Hepatocyte (in vitro differentiated cells): ENCODE measurements around the gene LRRK1. TPM values are rescaled to one million over a fixed set of nuclear protein-coding genes. Genes with fewer than 3 reads are reported as not detected.

Experiments used
- DNase-seq: peaks from one replicate; pipeline ENCODE4 v3.0.0-alpha.2; 2016; ENCODE audit warnings: low spot score
- H2AFZ ChIP-seq: fragments of 200-600 bp; sonication (generic); 2 replicates; pipeline ENCODE4 v1.6.0; 2016; ENCODE audit warnings: antibody characterized with exemption, mild to moderate bottlenecking
- H3K27ac ChIP-seq: fragments of 200-600 bp; sonication (generic); 2 replicates; pipeline ENCODE4 v1.5.1; 2016; ENCODE audit warnings: mild to moderate bottlenecking
- H3K27me3 ChIP-seq: fragments of 200-600 bp; sonication (generic); 2 replicates; pipeline ENCODE4 v1.6.1; 2016
- H3K36me3 ChIP-seq: fragments of 200-600 bp; sonication (generic); replicated peaks from 2 replicates; pipeline ENCODE4 v1.5.1; 2016; ENCODE audit warnings: low read depth; ENCODE audit not compliant: insufficient read depth
- H3K4me1 ChIP-seq: fragments of 200-600 bp; sonication (generic); 2 replicates; pipeline ENCODE4 v1.5.1; 2016; ENCODE audit warnings: mild to moderate bottlenecking, moderate library complexity; ENCODE audit not compliant: insufficient read depth
- H3K4me2 ChIP-seq: fragments of 200-600 bp; sonication (generic); 2 replicates; pipeline ENCODE4 v1.6.0; 2016
- H3K4me3 ChIP-seq: fragments of 200-600 bp; sonication (generic); 2 replicates; pipeline ENCODE4 v1.5.1; 2016; ENCODE audit warnings: mild to moderate bottlenecking
- H3K79me2 ChIP-seq: fragments of 200-600 bp; sonication (generic); 2 replicates; pipeline ENCODE4 v1.6.0; 2017; ENCODE audit warnings: mild to moderate bottlenecking
- H3K9me2 ChIP-seq: fragments of 200-600 bp; sonication (generic); replicated peaks from 2 replicates; pipeline ENCODE4 v1.6.0; 2017; ENCODE audit warnings: mild to moderate bottlenecking; ENCODE audit not compliant: insufficient read depth
- H3K9me3 ChIP-seq: fragments of 200-600 bp; sonication (generic); 2 replicates; pipeline ENCODE4 v1.5.1; 2016; ENCODE audit warnings: low read depth, mild to moderate bottlenecking
- H4K20me1 ChIP-seq: fragments of 200-600 bp; sonication (generic); 2 replicates; pipeline ENCODE4 v1.6.0; 2016; ENCODE audit warnings: mild to moderate bottlenecking; ENCODE audit not compliant: insufficient read depth, poor library complexity, severe bottlenecking
- EZH2 ChIP-seq: fragments of 200-600 bp; sonication (generic); IDR thresholded peaks from 2 replicates; pipeline ENCODE4 v1.6.1; 2016; ENCODE audit warnings: antibody characterized with exemption, mild to moderate bottlenecking, borderline replicate concordance
- EZH2phosphoT487 ChIP-seq: fragments of 200-600 bp; sonication (generic); IDR thresholded peaks from one replicate; pipeline ENCODE4 v1.6.1; 2018; ENCODE audit warnings: antibody characterized with exemption, mild to moderate bottlenecking, low read depth, moderate library complexity; ENCODE audit not compliant: unreplicated experiment, severe bottlenecking
- WGBS: methylation state at CpG from one replicate; pipeline ENCODE4 v1.1.6; 2016; ENCODE audit warnings: low lambda C conversion rate; ENCODE audit errors: missing lambda C conversion rate; 5-methylcytosine and 5-hydroxymethylcytosine counted together
- polyA plus RNA-seq: library from polyadenylated mRNA; unstranded; fragments of >200 nt; fragmentation: Nextera tagmentation; extraction: Ambion mirVana; gene quantifications from 2 replicates; pipeline ENCODE4 v1.2.1, GENCODE V29; 2016
- total RNA-seq: library from RNA; depleted of rRNA; stranded (reverse); fragments of >200 nt; gene quantifications from 2 replicates; pipeline ENCODE4 v1.2.3, GENCODE V29; 2014
- TF ChIP-seq, protein P1 (sequence below): fragments of 200-600 bp; sonication (generic); IDR thresholded peaks from 2 replicates; pipeline ENCODE4 v1.5.1; 2016; ENCODE audit warnings: antibody characterized with exemption, mild to moderate bottlenecking; ENCODE audit not compliant: poor library complexity

The LRRK1 gene
- total and polyA plus RNA-seq, 2 experiments from 2014 or later = 2.1 TPM

DNA sequence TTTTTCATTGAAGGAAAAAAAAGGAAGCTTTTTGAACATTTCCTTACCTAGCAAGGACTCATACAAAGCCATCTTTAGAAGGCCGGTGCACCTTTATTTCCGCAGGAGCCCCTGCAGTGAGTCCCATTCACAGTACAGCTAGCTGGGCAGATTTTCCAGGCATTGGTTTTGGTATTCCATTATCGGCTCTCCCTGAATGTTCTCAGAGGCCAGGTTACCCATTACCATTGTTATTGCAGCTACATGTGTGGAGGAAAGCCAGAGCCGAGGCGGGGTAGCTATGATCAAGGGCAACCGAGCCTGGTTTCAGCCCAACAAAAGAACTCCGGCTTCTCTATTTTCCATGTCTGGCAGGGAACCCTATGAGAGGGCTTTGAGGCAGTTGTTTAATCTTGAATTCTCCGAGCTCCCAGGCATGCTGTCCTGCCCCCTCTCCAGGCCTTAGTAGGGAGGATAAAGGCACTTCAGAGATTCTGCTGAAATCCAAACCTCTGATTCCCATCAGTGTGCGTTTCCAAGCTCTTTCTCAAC is 100.3 kb downstream of the LRRK1 start:
- DNase-seq = no peak
- Histone ChIP-seq H3K4me2 (no peak overlapping the region), H3K4me1 (peaks cover 6% of the 10 kb centered on the region), H3K9me2 (no peaks in the 10 kb centered on the region), H2AFZ (no peak overlapping the region), H3K4me3 (no peak overlapping the region), H3K36me3 (no peaks in the 10 kb centered on the region), H3K27me3 (no peaks in the 10 kb centered on the region), H3K27ac (no peak overlapping the region), H4K20me1 (no peaks in the 10 kb centered on the region), H3K79me2 (no peaks in the 10 kb centered on the region), H3K9me3 (no peaks in the 10 kb centered on the region)
- TF ChIP-seq EZH2phosphoT487 = no peak
- TF ChIP-seq, protein P1, sequence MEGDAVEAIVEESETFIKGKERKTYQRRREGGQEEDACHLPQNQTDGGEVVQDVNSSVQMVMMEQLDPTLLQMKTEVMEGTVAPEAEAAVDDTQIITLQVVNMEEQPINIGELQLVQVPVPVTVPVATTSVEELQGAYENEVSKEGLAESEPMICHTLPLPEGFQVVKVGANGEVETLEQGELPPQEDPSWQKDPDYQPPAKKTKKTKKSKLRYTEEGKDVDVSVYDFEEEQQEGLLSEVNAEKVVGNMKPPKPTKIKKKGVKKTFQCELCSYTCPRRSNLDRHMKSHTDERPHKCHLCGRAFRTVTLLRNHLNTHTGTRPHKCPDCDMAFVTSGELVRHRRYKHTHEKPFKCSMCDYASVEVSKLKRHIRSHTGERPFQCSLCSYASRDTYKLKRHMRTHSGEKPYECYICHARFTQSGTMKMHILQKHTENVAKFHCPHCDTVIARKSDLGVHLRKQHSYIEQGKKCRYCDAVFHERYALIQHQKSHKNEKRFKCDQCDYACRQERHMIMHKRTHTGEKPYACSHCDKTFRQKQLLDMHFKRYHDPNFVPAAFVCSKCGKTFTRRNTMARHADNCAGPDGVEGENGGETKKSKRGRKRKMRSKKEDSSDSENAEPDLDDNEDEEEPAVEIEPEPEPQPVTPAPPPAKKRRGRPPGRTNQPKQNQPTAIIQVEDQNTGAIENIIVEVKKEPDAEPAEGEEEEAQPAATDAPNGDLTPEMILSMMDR = no peak
- TF ChIP-seq EZH2 = no peak
- WGBS = 78% methylated on average over 9 of the region's 9 CpGs

DNA sequence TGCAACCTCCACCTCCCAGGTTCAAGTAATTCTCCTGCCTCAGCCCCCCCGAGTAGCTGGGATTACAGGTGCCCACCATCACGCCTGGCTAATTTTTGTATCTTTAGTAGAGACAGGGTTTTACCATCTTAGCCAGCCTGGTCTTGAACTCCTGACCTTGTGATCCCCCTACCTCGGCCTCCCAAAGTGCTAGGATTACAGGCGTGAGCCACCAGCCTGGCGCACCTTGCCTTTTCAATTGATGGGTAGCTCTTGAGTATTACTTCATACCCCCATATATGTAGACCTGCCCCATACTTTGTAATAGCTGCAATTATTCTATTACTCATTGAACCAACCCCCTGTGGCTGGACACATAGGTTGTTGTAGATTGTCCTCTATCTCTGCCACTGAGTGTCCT is 101.3 kb downstream of the LRRK1 start:
- no peak for TF ChIP-seq EZH2
- TF ChIP-seq EZH2phosphoT487 = no peak
- TF ChIP-seq, protein P1 = no peak
- Histone ChIP-seq H4K20me1 (no peaks in the 10 kb centered on the region), H3K36me3 (no peaks in the 10 kb centered on the region), H3K27me3 (no peaks in the 10 kb centered on the region), H3K4me1 (peaks cover 6% of the 10 kb centered on the region), H3K79me2 (no peaks in the 10 kb centered on the region), H3K4me2 (no peak overlapping the region), H2AFZ (no peak overlapping the region), H3K27ac (no peak overlapping the region), H3K9me2 (no peaks in the 10 kb centered on the region), H3K9me3 (no peaks in the 10 kb centered on the region), H3K4me3 (no peak overlapping the region)
- no peak for DNase-seq
- 92% methylated on average over 5 of the region's 5 CpGs for WGBS

DNA sequence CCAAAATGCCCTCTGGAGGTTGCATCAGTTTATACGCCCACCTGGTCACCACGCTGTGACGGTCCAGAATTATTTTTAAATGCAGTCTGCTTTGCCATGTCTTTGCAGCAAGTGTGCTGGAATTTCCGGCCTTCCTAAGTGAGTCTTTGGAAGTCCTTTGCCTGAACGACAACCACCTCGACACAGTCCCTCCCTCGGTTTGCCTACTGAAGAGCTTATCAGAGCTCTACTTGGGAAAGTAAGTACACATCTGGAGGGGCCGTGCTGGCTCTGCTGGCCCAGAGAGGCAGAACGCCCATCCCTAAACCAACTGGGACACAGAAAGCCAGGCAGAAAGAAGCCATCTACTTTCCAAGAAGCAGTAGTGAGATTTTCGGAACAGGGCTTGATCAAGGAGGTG is 101.8 kb downstream of the LRRK1 start:
- Histone ChIP-seq H3K9me2 (no peaks in the 10 kb centered on the region), H2AFZ (no peak overlapping the region), H3K27me3 (no peaks in the 10 kb centered on the region), H4K20me1 (no peaks in the 10 kb centered on the region), H3K4me3 (no peak overlapping the region), H3K4me2 (no peak overlapping the region), H3K36me3 (no peaks in the 10 kb centered on the region), H3K9me3 (no peaks in the 10 kb centered on the region), H3K79me2 (no peaks in the 10 kb centered on the region), H3K27ac (no peak overlapping the region), H3K4me1 (peaks cover 6% of the 10 kb centered on the region)
- DNase-seq = no peak
- WGBS = 80% methylated on average over 10 of the region's 10 CpGs
- TF ChIP-seq EZH2phosphoT487 = no peak
- no peak for TF ChIP-seq EZH2
- TF ChIP-seq, protein P1 = no peak
